ENCODE measurements around the gene CD38. TPM values are rescaled to one million over a fixed set of nuclear protein-coding genes. Genes with fewer than 3 reads are reported as not detected.
"Not testable (repeated sequence)": the region's sequence is repeated elsewhere in the genome, so short reads cannot be mapped to it uniquely, and the experiment has no call there.

Gene CD38
- total RNA-seq, 1 donor from 2014 or later, result 1.6 TPM

- DNase-seq (ENCODE audit: extremely low read depth, low read depth, low spot score), result not testable (repeated sequence)
These were observed 83.1 kb downstream of the CD38 start for GRCh38 chr4:15861198-15861597.

DNA sequence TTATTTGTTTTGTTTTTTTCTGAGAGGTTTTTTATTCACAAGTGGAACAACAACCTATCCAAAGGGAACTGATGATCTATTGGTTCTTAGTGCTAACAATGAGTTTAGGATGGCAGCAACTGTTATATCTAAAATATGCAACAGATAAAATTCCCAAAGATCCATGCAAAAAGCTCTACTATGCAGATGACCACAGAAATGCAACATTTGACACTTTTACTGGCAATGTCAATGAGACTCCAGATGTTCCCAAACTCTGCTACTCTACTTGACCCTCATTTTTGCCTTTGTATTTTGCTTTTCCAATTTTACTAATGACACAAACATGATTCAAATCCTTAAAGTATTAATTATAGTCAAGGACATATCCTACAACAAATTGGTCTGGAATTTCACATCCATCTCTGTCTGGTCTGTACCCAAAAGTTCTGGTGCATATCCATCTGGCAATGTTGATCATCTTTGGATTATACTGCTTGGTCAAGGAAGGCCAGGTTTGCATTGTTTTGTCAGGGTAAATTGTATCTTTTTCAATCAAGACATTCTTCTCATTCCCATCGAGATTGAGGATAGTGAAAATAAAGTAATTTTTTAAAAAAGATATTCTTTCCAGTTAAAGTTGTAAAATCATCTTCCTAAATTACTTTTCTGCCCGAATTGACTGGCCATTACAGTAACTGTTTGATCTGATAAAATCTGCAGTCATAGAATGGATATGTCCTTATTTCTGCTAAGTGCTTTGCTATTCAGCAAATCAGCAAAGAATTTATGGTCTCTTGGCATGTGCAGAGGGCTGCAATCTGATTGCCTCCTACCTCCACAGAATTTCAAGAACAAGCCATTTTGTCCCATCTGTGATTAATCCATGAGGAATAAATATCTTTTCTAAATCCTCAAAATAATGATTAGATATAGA is 86.8 kb downstream of the CD38 start:
- no peak for DNase-seq (ENCODE audit: extremely low read depth, low read depth, low spot score)

- no peak for DNase-seq (ENCODE audit: extremely low read depth, low read depth, low spot score)
These were observed 90.0 kb downstream of the CD38 start for GRCh38 chr4:15868111-15868510.

DNA sequence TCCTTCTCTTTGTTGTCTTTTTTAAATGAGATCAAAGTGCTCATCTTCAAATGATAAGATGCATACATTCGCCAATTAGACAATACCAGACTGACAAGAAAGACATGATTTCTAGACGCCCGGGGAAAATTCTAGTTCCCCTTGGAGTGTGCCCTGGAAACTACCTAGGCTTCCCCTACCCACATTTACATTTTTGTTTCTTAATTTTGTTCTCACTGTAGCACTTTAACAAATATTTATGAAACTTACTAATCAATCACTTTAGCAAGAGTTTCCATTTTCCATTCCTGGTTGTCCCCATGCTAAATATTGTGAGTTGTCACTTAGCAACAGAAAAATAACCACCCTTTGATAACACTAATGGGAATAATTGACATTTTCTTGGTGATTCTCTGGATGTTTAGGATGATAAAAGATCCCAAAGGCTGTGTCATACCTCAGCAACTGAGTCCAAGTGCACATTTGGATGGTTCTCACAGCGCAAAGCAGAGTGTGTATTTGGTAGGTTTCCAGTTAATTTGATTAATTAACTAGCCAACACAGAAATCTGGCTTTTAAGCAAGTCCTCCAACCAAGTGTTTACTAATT is 90.8 kb downstream of the CD38 start:
- no peak for DNase-seq (ENCODE audit: extremely low read depth, low read depth, low spot score)

DNA sequence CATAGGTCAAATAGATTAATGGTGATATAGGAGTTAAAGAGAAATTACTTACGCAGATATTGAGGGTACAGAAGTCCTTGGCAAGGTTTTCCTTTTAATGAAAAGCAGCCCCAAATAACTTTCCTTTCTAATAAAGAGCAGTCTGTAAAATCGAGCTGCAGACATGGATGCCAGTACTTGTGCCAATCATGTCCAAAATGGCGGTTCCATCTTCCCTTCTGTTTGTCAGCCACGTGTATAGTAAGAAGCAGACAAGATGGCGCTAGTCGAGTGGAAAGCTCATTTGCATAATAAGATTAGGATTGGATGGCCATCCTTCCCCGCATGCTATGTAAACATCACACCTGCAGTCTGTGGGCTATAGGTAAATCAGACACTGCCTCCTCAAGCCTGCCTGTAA is 92.0 kb downstream of the CD38 start:
- DNase-seq (ENCODE audit: extremely low read depth, low read depth, low spot score), result no peak

DNA sequence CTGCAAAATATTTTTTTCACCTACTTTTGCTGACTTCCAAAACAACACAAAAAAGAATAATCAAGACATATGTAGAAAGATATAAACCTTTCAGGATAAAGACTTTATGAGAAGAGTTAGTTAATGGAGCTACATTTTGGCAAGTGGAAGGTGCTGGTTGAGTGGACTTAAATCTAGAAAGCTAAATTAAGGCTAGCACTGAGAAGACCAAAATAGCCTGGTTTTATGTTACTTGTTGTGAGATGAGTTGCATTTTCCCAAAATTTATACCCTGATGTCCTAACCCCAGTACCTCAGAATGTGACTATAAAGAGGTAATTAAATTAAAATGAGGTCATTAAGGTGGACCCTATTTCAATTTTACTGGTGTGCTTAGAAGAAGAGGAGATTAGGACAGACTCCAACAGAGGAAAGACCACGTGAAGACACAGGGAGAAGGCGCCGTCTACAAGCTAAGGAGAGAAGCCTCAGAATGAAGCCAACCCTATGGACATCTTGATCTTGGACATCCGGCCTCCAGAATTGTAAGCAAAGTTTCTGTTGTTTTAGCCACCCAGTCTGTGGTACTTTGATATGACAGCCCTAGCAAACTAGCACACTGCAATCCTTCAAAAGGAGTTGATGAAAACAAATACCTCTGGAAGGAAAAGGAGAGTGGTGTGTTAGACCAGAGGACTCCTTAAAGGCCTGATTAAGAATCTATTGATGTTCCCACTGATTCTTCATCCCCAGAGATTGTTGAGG is 93.0 kb downstream of the CD38 start:
- no peak for DNase-seq (ENCODE audit: extremely low read depth, low read depth, low spot score)

DNA sequence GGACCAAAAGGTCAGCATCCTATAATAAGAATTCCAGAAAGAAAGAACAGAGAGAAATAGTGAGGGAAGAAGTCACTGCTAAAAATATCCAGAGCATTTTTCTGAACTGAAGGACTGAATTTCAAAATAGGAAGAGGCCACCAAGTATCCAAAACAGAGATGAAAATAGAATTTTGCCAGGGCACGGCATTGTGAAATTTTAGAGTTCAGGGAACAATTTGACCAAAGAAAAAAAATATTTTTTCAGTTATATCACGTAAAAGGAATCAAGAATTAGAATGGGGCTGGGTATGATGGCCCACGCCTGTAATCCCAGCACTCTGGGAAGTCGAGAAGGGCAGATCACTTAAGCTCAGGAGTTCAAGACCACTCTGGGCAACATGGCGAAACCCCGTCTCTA is 95.0 kb downstream of the CD38 start:
- DNase-seq (ENCODE audit: extremely low read depth, low read depth, low spot score), result no peak

DNA sequence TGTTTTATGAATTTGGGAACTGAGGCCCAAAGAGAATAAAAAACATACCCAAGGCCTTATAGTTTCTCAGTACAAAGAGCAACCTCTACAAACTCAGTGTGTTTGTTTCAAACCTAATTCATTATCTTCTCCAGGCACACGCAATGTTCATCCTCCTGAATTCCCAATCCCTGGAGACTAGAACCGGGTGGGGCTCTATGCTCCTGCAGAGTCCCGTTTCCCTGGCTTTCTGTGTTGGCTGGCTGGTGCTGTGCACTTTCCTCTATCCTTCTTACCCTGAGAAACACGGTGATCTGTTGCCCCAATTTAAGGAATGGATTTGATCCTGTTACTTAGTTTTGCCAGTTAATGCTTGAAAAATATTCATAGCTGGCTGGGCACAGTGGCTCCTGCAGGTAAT is 96.5 kb downstream of the CD38 start:
- no peak for DNase-seq (ENCODE audit: extremely low read depth, low read depth, low spot score)

GRCh38 chr4:15875663-15876460 is 97.7 kb downstream of the CD38 start:
- DNase-seq (ENCODE audit: extremely low read depth, low read depth, low spot score), result no peak

DNA sequence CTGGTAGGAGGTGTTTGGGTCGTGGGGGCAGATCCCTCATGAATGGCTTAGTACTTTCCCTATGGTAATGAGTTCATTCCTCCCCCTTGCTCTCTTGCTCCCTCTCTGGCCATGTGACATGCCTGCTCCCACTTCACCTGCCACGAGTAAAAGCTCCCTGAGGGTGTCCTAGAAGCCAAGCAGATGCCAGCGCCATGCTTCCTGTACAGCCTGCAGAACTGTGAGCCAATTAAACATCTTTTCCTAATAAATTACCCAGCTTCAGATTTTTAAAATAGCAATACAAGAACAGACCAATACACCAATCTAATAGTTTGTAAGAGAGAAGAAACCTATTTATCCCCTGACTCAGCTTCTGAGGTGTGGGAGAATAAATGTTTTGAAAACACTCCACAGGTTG is 99.9 kb downstream of the CD38 start:
- no peak for DNase-seq (ENCODE audit: extremely low read depth, low read depth, low spot score)

GRCh38 chr4:15881820-15882219 is 103.7 kb downstream of the CD38 start:
- no peak for DNase-seq (ENCODE audit: extremely low read depth, low read depth, low spot score)

GRCh38 chr4:15882675-15883086 is 104.6 kb downstream of the CD38 start:
- peak; percentile 42 for DNase-seq (ENCODE audit: extremely low read depth, low read depth, low spot score)

GRCh38 chr4:15883610-15884243 is 105.6 kb downstream of the CD38 start:
- no peak for DNase-seq (ENCODE audit: extremely low read depth, low read depth, low spot score)

DNA sequence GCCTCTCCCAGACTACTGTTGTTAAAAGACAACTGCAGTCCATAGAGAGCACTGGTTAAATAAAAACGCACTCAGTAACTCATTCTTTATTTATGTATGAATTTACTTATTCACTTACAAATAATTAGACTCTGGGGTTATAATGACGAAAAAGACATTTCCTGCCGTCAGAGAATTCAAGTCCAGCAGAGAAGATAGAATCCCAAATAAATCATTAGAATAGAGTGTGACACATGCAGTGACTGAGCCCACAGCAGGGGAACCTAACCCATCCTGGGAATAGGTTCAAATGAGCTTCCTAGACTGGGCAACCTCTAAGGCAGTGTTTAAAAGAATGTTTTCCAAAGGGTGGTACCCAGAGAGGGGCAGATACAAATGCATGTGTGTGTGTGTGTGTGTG is 106.5 kb downstream of the CD38 start:
- DNase-seq (ENCODE audit: extremely low read depth, low read depth, low spot score), result no peak

- no peak for DNase-seq (ENCODE audit: extremely low read depth, low read depth, low spot score)
These were observed 107.3 kb downstream of the CD38 start for GRCh38 chr4:15885422-15885821.

GRCh38 chr4:15888515-15888914 is 110.4 kb downstream of the CD38 start:
- no peak for DNase-seq (ENCODE audit: extremely low read depth, low read depth, low spot score)

- no peak for DNase-seq (ENCODE audit: extremely low read depth, low read depth, low spot score)
These were observed 112.2 kb downstream of the CD38 start for GRCh38 chr4:15890246-15890829.

DNA sequence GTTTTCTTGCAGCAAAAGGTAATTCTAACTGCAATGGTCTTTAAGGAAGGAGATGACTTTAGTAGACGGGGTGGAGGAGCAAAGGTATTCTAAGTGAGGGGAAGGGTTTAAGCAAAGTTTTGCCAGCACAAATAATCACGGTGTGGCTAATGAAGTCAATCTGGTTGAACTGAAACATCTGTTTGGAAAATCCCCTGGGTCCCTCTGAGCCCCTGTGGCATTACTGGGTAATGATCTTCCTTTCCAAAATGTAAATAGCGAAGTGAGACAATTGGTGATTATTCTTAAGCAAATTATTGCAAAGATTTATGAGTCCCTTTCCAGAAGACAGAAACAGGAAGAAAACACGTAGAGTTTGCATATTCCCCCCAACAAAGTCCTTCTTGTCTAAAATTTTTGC is 113.2 kb downstream of the CD38 start:
- DNase-seq (ENCODE audit: extremely low read depth, low read depth, low spot score), result no peak

DNA sequence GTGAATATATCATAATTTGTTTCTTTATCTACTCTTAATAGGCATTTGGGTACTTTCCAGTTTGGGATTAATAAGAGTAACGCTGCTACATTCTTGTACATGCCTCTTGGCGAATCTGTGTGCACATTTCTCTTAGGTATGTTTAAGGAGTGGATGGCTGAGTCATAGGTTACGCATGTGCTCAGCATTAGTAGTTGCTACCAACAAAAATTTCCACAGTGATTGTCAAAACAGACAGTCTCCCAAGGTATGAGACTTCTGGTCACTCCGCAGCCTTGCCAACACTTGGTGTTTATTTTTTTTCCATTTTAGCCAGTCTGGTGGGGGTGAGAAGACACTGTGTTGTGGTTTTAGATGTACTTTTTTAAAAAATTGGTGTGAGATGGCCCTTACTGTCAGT is 115.8 kb downstream of the CD38 start:
- DNase-seq (ENCODE audit: extremely low read depth, low read depth, low spot score), result no peak

GRCh38 chr4:15894393-15894792 is 116.3 kb downstream of the CD38 start:
- DNase-seq (ENCODE audit: extremely low read depth, low read depth, low spot score), result no peak

All from glomerular endothelial cell (primary cell).